NOMO-1 (cell line): ENCODE measurements around the gene LCP1.

Experiments
- DNase-seq, 2 experiments: peaks; one replicate each; lab custom pipeline; 2025; ENCODE audit not compliant: unreplicated experiment in 2 of 2; lab: John Stamatoyannopoulos, UW

The LCP1 gene

GRCh38 chr13:46106839-46107371, 75.1 kb downstream of the LCP1 start:
- DNase-seq, result no peak

GRCh38 chr13:46104868-46105267, 77.1 kb downstream of the LCP1 start, which contains the start of gene CPB2:
TSS of gene CPB2 (minus strand) at chr13:46105033. CDS start at chr13:46105009, 24 bp downstream.
- no peak for DNase-seq

GRCh38 chr13:46103037-46103436, 78.9 kb downstream of the LCP1 start:
- DNase-seq, result no peak

- no peak for DNase-seq
Observed at GRCh38 chr13:46102255-46102605, 79.7 kb downstream of the LCP1 start.

GRCh38 chr13:46101484-46102254, 80.3 kb downstream of the LCP1 start:
- peak; percentile 50 to 56 for DNase-seq

- DNase-seq, result no peak
Observed at GRCh38 chr13:46101002-46101401, 81.0 kb downstream of the LCP1 start.

- peak; percentile 73 to 87 for DNase-seq
Observed at GRCh38 chr13:46100191-46100815, 81.7 kb downstream of the LCP1 start.

GRCh38 chr13:46097663-46098062, 84.3 kb downstream of the LCP1 start:
- no peak for DNase-seq

GRCh38 chr13:46097015-46097414, 85.0 kb downstream of the LCP1 start:
- no peak for DNase-seq

GRCh38 chr13:46094478-46094877, 87.5 kb downstream of the LCP1 start:
- DNase-seq, result no peak

GRCh38 chr13:46088821-46089562, 93.0 kb downstream of the LCP1 start:
- no peak for DNase-seq

GRCh38 chr13:46087481-46087880, 94.5 kb downstream of the LCP1 start:
- DNase-seq, result no peak

- DNase-seq, result no peak
Observed at GRCh38 chr13:46086985-46087384, 95.0 kb downstream of the LCP1 start.

- DNase-seq, result no peak
Observed at GRCh38 chr13:46086421-46086922, 95.5 kb downstream of the LCP1 start.

GRCh38 chr13:46085737-46086136, 96.2 kb downstream of the LCP1 start:
- DNase-seq, result no peak

- no peak for DNase-seq
Observed at GRCh38 chr13:46082324-46082723, 99.7 kb downstream of the LCP1 start.

GRCh38 chr13:46079770-46080169, 102.2 kb downstream of the LCP1 start:
- DNase-seq, result no peak

GRCh38 chr13:46077265-46077664, 104.7 kb downstream of the LCP1 start:
- no peak for DNase-seq

GRCh38 chr13:46076827-46077226, 105.2 kb downstream of the LCP1 start:
- DNase-seq, result no peak
